Cardiac muscle cell (in vitro differentiated cells and primary cell): ENCODE data around the gene QRSL1. TPM values are rescaled to one million over a fixed set of nuclear protein-coding genes. Genes with fewer than 3 reads are reported as not detected.

Experiments used
- DNase-seq, 2 donors: peaks; one replicate each; pipeline versions ENCODE4 v3.0.0 to v3.0.0-alpha.2; 2010 to 2017; ENCODE audit warnings: low read depth in 1 of 2, low spot score in 1 of 2
- H3K27ac ChIP-seq: fragments of 200-600 bp; sonication (generic); 2 replicates; pipeline ENCODE4 v1.5.1; 2016
- H3K27me3 ChIP-seq: fragments of 200-600 bp; sonication (generic); 2 replicates; pipeline ENCODE4 v1.6.0; 2016; ENCODE audit warnings: control low read depth
- H3K36me3 ChIP-seq: fragments of 200-600 bp; sonication (generic); 2 replicates; pipeline ENCODE4 v1.5.1; 2016; ENCODE audit warnings: control low read depth
- H3K4me1 ChIP-seq: fragments of 200-600 bp; sonication (generic); 2 replicates; pipeline ENCODE4 v1.8.1; 2017; ENCODE audit warnings: low read depth, mild to moderate bottlenecking, mixed run types
- H3K4me3 ChIP-seq: fragments of 200-600 bp; sonication (generic); 2 replicates; pipeline ENCODE4 v1.5.1; 2016; ENCODE audit warnings: mild to moderate bottlenecking
- H3K9me3 ChIP-seq: fragments of 200-600 bp; sonication (generic); 2 replicates; pipeline ENCODE4 v1.5.1; 2017; ENCODE audit warnings: low read depth, mild to moderate bottlenecking, control low read depth
- polyA plus RNA-seq: library from polyadenylated mRNA; unstranded; fragments of >200 nt; fragmentation: Nextera tagmentation; extraction: Ambion mirVana; gene quantifications from 2 replicates; pipeline ENCODE4 v1.2.1, GENCODE V29; 2016
- total RNA-seq: library from RNA; depleted of rRNA; stranded (reverse); fragments of >200 nt; gene quantifications from 2 replicates; pipeline ENCODE4 v1.2.3, GENCODE V29; 2016
- TF ChIP-seq, protein P1 (sequence below): IDR thresholded peaks from 2 replicates; pipeline ENCODE4 v1.5.1; 2012; ENCODE audit warnings: low read depth, mild to moderate bottlenecking, low read length

QRSL1 gene
- total and polyA plus RNA-seq, 2 experiments from 2014 or later = 12.6 to 13.6 TPM

DNA sequence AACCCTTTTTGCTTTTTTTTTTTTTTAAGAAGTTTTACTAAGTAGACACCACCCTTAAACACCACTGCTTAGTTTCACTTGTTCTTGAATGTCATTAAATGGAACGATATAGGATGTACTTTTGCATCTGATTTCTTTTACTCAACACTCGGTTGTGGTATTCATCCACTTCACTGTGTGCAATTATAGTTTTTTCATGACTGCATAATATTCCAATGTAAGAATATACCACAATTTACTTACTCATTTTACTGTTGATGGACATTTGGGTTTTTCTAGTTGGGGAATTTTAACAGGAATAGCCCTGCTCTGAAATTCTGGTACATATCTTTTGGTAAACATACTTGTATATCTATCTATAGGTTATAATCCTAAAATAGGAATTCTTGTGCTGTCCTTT is 29.9 kb upstream of the QRSL1 start:
- DNase-seq = no peak
- H3K9me3 ChIP-seq = no peaks in the 10 kb centered on the region
- H3K36me3 ChIP-seq = no peaks in the 10 kb centered on the region
- H3K4me1 ChIP-seq = no peaks in the 10 kb centered on the region
- no peaks in the 10 kb centered on the region for H3K27me3 ChIP-seq
- no peak overlapping the region for H3K27ac ChIP-seq
- TF ChIP-seq, protein P1, sequence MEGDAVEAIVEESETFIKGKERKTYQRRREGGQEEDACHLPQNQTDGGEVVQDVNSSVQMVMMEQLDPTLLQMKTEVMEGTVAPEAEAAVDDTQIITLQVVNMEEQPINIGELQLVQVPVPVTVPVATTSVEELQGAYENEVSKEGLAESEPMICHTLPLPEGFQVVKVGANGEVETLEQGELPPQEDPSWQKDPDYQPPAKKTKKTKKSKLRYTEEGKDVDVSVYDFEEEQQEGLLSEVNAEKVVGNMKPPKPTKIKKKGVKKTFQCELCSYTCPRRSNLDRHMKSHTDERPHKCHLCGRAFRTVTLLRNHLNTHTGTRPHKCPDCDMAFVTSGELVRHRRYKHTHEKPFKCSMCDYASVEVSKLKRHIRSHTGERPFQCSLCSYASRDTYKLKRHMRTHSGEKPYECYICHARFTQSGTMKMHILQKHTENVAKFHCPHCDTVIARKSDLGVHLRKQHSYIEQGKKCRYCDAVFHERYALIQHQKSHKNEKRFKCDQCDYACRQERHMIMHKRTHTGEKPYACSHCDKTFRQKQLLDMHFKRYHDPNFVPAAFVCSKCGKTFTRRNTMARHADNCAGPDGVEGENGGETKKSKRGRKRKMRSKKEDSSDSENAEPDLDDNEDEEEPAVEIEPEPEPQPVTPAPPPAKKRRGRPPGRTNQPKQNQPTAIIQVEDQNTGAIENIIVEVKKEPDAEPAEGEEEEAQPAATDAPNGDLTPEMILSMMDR = no peak
- no peak overlapping the region for H3K4me3 ChIP-seq

DNA sequence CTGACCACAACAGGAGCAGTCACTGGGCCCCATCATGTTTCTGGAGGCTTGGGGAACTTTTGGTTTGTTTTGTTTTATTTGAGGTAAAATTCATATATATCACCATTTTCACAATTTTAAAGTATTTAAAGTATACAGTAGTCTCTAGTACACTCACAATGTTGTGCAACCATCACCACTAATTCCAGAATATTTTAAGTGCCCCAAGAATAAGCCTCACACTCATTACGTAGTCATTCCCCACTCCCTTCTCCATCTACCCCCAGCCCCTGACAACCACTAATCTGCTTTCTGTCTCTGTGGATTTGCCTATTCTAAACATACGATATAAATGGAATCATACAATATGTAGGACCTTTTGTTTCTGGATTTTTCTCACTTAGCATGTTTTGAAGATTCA is 29.0 kb upstream of the QRSL1 start:
- H3K27ac ChIP-seq = no peak overlapping the region
- TF ChIP-seq, protein P1 = no peak
- no peaks in the 10 kb centered on the region for H3K27me3 ChIP-seq
- no peak overlapping the region for H3K4me3 ChIP-seq
- DNase-seq = no peak
- H3K4me1 ChIP-seq = no peaks in the 10 kb centered on the region
- no peaks in the 10 kb centered on the region for H3K9me3 ChIP-seq
- H3K36me3 ChIP-seq = no peaks in the 10 kb centered on the region

DNA sequence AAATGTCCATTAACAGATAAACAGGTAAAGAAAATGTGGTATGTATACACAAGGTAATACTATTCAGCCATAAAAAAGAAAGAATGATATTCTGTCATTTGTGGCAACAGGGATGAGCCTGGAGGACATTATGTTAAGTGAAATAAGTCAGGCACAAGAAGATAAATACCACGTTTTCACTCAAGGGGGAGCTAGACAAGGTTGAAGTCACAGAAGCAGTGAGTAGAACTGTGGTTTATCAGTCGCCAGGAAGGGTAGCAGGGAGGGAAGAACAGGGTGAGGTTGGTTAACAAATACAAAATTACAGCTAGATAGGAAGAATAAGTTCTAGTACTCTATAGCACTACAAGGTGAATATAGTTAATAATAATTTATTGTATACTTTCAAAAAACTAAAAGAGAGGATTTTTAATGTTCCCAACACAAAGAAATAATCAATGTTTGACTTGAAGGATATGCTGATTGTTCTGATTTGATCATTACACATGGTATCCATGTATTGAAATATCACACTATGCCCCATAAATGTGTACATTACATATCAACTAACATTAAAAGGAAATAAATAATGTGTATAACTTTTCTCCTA is 21.2 kb upstream of the QRSL1 start:
- H3K27me3 ChIP-seq = no peaks in the 10 kb centered on the region
- no peak overlapping the region for H3K27ac ChIP-seq
- TF ChIP-seq, protein P1 = peak; percentile 58
- DNase-seq = peak; percentile 64 to 65
- H3K36me3 ChIP-seq = no peaks in the 10 kb centered on the region
- H3K4me3 ChIP-seq = no peak overlapping the region
- peaks cover 3% of the 10 kb centered on the region for H3K4me1 ChIP-seq
- no peaks in the 10 kb centered on the region for H3K9me3 ChIP-seq

DNA sequence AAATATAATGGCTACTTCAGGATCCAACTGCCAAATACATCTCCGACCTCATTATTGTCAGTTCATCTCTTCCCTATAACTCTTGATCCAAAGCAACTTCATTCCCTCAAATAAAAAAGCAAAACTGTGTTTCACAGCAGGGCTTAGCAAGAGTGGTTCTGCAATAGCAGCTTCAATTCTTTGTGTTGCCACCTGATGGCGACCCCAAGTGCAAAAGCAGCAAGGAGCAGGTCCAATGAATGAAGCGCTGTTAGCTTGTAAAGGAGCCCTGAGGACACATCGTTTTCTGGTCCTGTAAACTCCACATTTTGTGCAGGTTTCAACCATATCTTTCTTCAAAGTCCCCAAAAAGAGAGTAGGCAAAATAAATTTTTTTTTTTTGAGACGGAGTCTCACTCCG is 19.7 kb upstream of the QRSL1 start:
- H3K4me1 ChIP-seq = peaks cover 13% of the 10 kb centered on the region
- TF ChIP-seq, protein P1 = peak; percentile 20
- peak; percentile 13 to 47 for DNase-seq

DNA sequence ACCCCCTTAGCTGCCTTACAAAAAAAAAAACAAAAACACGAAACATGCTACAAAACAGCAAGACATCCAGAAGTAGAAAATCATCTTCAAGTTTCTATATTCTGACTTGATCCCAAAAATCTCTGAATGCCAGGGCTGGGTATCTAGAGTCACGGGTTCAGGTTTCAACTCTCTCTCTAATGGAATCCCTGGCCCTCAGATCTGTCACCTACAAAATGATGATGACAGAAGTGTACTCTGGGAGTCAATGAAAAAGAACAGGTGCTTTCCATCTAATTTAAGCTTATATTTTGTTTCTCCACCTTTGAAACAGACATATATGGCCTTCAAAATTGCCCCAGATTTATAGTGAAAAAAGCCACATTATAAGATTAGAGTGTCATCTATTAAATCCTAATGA is 18.3 kb upstream of the QRSL1 start:
- Histone ChIP-seq H3K4me3 (no peak overlapping the region), H3K27me3 (no peaks in the 10 kb centered on the region), H3K9me3 (no peaks in the 10 kb centered on the region), H3K27ac (no peak overlapping the region), H3K36me3 (no peaks in the 10 kb centered on the region), H3K4me1 (peaks cover 13% of the 10 kb centered on the region)
- TF ChIP-seq, protein P1 = no peak
- peak in 1 of 2 donors; percentile 16 for DNase-seq

More for the DNA sequence above, 19.7 kb upstream of the QRSL1 start:
- no peaks in the 10 kb centered on the region for H3K27me3 ChIP-seq
- no peak overlapping the region for H3K4me3 ChIP-seq
- H3K27ac ChIP-seq = no peak overlapping the region
- H3K9me3 ChIP-seq = no peaks in the 10 kb centered on the region
- no peaks in the 10 kb centered on the region for H3K36me3 ChIP-seq
